ENCODE data around the gene OPRM1. TPM values are rescaled to one million over a fixed set of nuclear protein-coding genes. Genes with fewer than 3 reads are reported as not detected.
A peak's percentile ranks its signal among the peaks of the same experiment; 100 is the strongest.

OPRM1 gene
- not detected for total RNA-seq
- under 1 TPM in 1 of 2 donors, not detected in 1; 0.08 TPM for polyA plus RNA-seq
- long read RNA-seq, donor 1 = 0 reads
- long read RNA-seq, donor 2 = 0 reads

GRCh38 chr6:154039231-154039842 is at the start of gene OPRM1:
Gene OPRM1 (plus strand): TSS chr6:154039240. CDS start chr6:154039545, 305 bp downstream.
- peak; percentile 59 to 86 for DNase-seq
- no peak within 1 kb of the TSS for H3K4me3 ChIP-seq (ENCODE audit: low read length in 2 of 2)
- no peak within 1 kb of the TSS for H3K27ac ChIP-seq (ENCODE audit: low read depth in 1 of 2, low read length in 2 of 2)
- peaks cover 2% of the 10 kb centered on the region for H3K9me3 ChIP-seq (ENCODE audit: control insufficient read depth, low read length)
- no peaks in the 10 kb centered on the region for H3K4me1 ChIP-seq (ENCODE audit: control insufficient read depth in 1 of 2, insufficient read depth in 2 of 2, low read length in 2 of 2)
- H3K27me3 ChIP-seq (ENCODE audit: control insufficient read depth in 1 of 2, insufficient read depth in 2 of 2, low read length in 1 of 2) = peaks cover 0 to 2% of the 10 kb centered on the region in 2 donors
- intact Hi-C loops (cut with DNase I) = no loop called here
- ATAC-seq (ENCODE audit: low FRiP score) = peak; percentile 76
- no peaks in the 10 kb centered on the region for H3K36me3 ChIP-seq (ENCODE audit: control insufficient read depth in 1 of 2, insufficient read depth in 2 of 2, low read length in 1 of 2)
- WGBS, 2 donors = 1 to 3% methylated on average over 36 to 38 of the region's 38 CpGs

- DNase-seq (no peak), ATAC-seq (ENCODE audit: low FRiP score) (no peak)
- no peak overlapping the region for H3K4me3 ChIP-seq (ENCODE audit: low read length in 2 of 2)
- WGBS, 2 donors = 99 to 100% methylated on average over 1 of the region's 1 CpG
- H3K27me3 ChIP-seq (ENCODE audit: control insufficient read depth in 1 of 2, insufficient read depth in 2 of 2, low read length in 1 of 2) = no peaks in the 10 kb centered on the region
- H3K9me3 ChIP-seq (ENCODE audit: control insufficient read depth, low read length) = no peaks in the 10 kb centered on the region
- no peak overlapping the region for H3K27ac ChIP-seq (ENCODE audit: low read depth in 1 of 2, low read length in 2 of 2)
- H3K36me3 ChIP-seq (ENCODE audit: control insufficient read depth in 1 of 2, insufficient read depth in 2 of 2, low read length in 1 of 2) = no peaks in the 10 kb centered on the region
- H3K4me1 ChIP-seq (ENCODE audit: control insufficient read depth in 1 of 2, insufficient read depth in 2 of 2, low read length in 2 of 2) = peaks cover 0 to 2% of the 10 kb centered on the region in 2 donors
- intact Hi-C loops (cut with DNase I) = no loop called here
These were observed 49.1 kb upstream of the OPRM1 start for GRCh38 chr6:153989989-153990388.

- ATAC-seq (ENCODE audit: low FRiP score) = no peak
- no peak for DNase-seq
- no peaks in the 10 kb centered on the region for H3K9me3 ChIP-seq (ENCODE audit: control insufficient read depth, low read length)
- peaks cover 0 to 2% of the 10 kb centered on the region in 2 donors for H3K4me1 ChIP-seq (ENCODE audit: control insufficient read depth in 1 of 2, insufficient read depth in 2 of 2, low read length in 2 of 2)
- no peaks in the 10 kb centered on the region for H3K27me3 ChIP-seq (ENCODE audit: control insufficient read depth in 1 of 2, insufficient read depth in 2 of 2, low read length in 1 of 2)
- WGBS, 2 donors = 87 to 92% methylated on average over 3 of the region's 3 CpGs
- no peaks in the 10 kb centered on the region for H3K36me3 ChIP-seq (ENCODE audit: control insufficient read depth in 1 of 2, insufficient read depth in 2 of 2, low read length in 1 of 2)
- H3K4me3 ChIP-seq (ENCODE audit: low read length in 2 of 2) = no peak overlapping the region
- no peak overlapping the region for H3K27ac ChIP-seq (ENCODE audit: low read depth in 1 of 2, low read length in 2 of 2)
- intact Hi-C loops (cut with DNase I) = no loop called here
These were observed 45.0 kb upstream of the OPRM1 start for GRCh38 chr6:153994004-153994403.

GRCh38 chr6:153994811-153995210 is 44.2 kb upstream of the OPRM1 start:
- intact Hi-C loops (cut with DNase I) = no loop called here
- ATAC-seq (ENCODE audit: low FRiP score) = no peak
- Histone ChIP-seq H3K27me3 (ENCODE audit: control insufficient read depth in 1 of 2, insufficient read depth in 2 of 2, low read length in 1 of 2) (no peaks in the 10 kb centered on the region), H3K27ac (ENCODE audit: low read depth in 1 of 2, low read length in 2 of 2) (no peak overlapping the region), H3K4me3 (ENCODE audit: low read length in 2 of 2) (no peak overlapping the region), H3K4me1 (ENCODE audit: control insufficient read depth in 1 of 2, insufficient read depth in 2 of 2, low read length in 2 of 2) (peaks cover 0 to 2% of the 10 kb centered on the region in 2 donors), H3K9me3 (ENCODE audit: control insufficient read depth, low read length) (no peaks in the 10 kb centered on the region), H3K36me3 (ENCODE audit: control insufficient read depth in 1 of 2, insufficient read depth in 2 of 2, low read length in 1 of 2) (no peaks in the 10 kb centered on the region)
- WGBS, 2 donors = 49 to 51% methylated on average over 2 of the region's 2 CpGs
- no peak for DNase-seq

- Histone ChIP-seq H3K36me3 (ENCODE audit: control insufficient read depth in 1 of 2, insufficient read depth in 2 of 2, low read length in 1 of 2) (no peaks in the 10 kb centered on the region), H3K4me1 (ENCODE audit: control insufficient read depth in 1 of 2, insufficient read depth in 2 of 2, low read length in 2 of 2) (no peaks in the 10 kb centered on the region), H3K27ac (ENCODE audit: low read depth in 1 of 2, low read length in 2 of 2) (no peak overlapping the region), H3K4me3 (ENCODE audit: low read length in 2 of 2) (no peak overlapping the region), H3K9me3 (ENCODE audit: control insufficient read depth, low read length) (no peaks in the 10 kb centered on the region), H3K27me3 (ENCODE audit: control insufficient read depth in 1 of 2, insufficient read depth in 2 of 2, low read length in 1 of 2) (no peaks in the 10 kb centered on the region)
- intact Hi-C loops (cut with DNase I) = no loop called here
- DNase-seq = no peak
- 17 to 25% methylated on average over 3 of the region's 3 CpGs for WGBS, 2 donors
- ATAC-seq (ENCODE audit: low FRiP score) = no peak
These were observed 41.8 kb upstream of the OPRM1 start for GRCh38 chr6:153997221-153997620.

- Histone ChIP-seq H3K27ac (ENCODE audit: low read depth in 1 of 2, low read length in 2 of 2) (no peak overlapping the region), H3K4me1 (ENCODE audit: control insufficient read depth in 1 of 2, insufficient read depth in 2 of 2, low read length in 2 of 2) (no peaks in the 10 kb centered on the region), H3K27me3 (ENCODE audit: control insufficient read depth in 1 of 2, insufficient read depth in 2 of 2, low read length in 1 of 2) (no peaks in the 10 kb centered on the region), H3K9me3 (ENCODE audit: control insufficient read depth, low read length) (no peaks in the 10 kb centered on the region), H3K4me3 (ENCODE audit: low read length in 2 of 2) (no peak overlapping the region), H3K36me3 (ENCODE audit: control insufficient read depth in 1 of 2, insufficient read depth in 2 of 2, low read length in 1 of 2) (no peaks in the 10 kb centered on the region)
- WGBS, 2 donors = 88 to 89% methylated on average over 10 of the region's 10 CpGs
- no peak for ATAC-seq (ENCODE audit: low FRiP score)
- intact Hi-C loops (cut with DNase I) = no loop called here
- DNase-seq = no peak
These were observed 37.4 kb upstream of the OPRM1 start for GRCh38 chr6:154001494-154002285.

- Histone ChIP-seq H3K27ac (ENCODE audit: low read depth in 1 of 2, low read length in 2 of 2) (no peak overlapping the region), H3K36me3 (ENCODE audit: control insufficient read depth in 1 of 2, insufficient read depth in 2 of 2, low read length in 1 of 2) (no peaks in the 10 kb centered on the region), H3K9me3 (ENCODE audit: control insufficient read depth, low read length) (no peaks in the 10 kb centered on the region), H3K4me3 (ENCODE audit: low read length in 2 of 2) (no peak overlapping the region), H3K27me3 (ENCODE audit: control insufficient read depth in 1 of 2, insufficient read depth in 2 of 2, low read length in 1 of 2) (no peaks in the 10 kb centered on the region), H3K4me1 (ENCODE audit: control insufficient read depth in 1 of 2, insufficient read depth in 2 of 2, low read length in 2 of 2) (no peaks in the 10 kb centered on the region)
- intact Hi-C loops (cut with DNase I) = no loop called here
- DNase-seq (no peak), ATAC-seq (ENCODE audit: low FRiP score) (no peak)
- WGBS, 2 donors = 74 to 93% methylated on average over 5 of the region's 5 CpGs
These were observed 36.1 kb upstream of the OPRM1 start for GRCh38 chr6:154002894-154003293.

- no peaks in the 10 kb centered on the region for H3K27me3 ChIP-seq (ENCODE audit: control insufficient read depth in 1 of 2, insufficient read depth in 2 of 2, low read length in 1 of 2)
- H3K4me3 ChIP-seq (ENCODE audit: low read length in 2 of 2) = no peak overlapping the region
- DNase-seq = no peak
- no peaks in the 10 kb centered on the region for H3K9me3 ChIP-seq (ENCODE audit: control insufficient read depth, low read length)
- WGBS, 2 donors = 30 to 52% methylated on average over 1 of the region's 1 CpG
- H3K4me1 ChIP-seq (ENCODE audit: control insufficient read depth in 1 of 2, insufficient read depth in 2 of 2, low read length in 2 of 2) = no peaks in the 10 kb centered on the region
- no peak overlapping the region for H3K27ac ChIP-seq (ENCODE audit: low read depth in 1 of 2, low read length in 2 of 2)
- ATAC-seq (ENCODE audit: low FRiP score) = no peak
- H3K36me3 ChIP-seq (ENCODE audit: control insufficient read depth in 1 of 2, insufficient read depth in 2 of 2, low read length in 1 of 2) = no peaks in the 10 kb centered on the region
- intact Hi-C loops (cut with DNase I) = no loop called here
These were observed 28.7 kb upstream of the OPRM1 start for GRCh38 chr6:154010371-154010770.

GRCh38 chr6:154012852-154013251 is 26.2 kb upstream of the OPRM1 start:
- DNase-seq = no peak
- H3K27ac ChIP-seq (ENCODE audit: low read depth in 1 of 2, low read length in 2 of 2) = no peak overlapping the region
- no peaks in the 10 kb centered on the region for H3K9me3 ChIP-seq (ENCODE audit: control insufficient read depth, low read length)
- no peak for ATAC-seq (ENCODE audit: low FRiP score)
- H3K36me3 ChIP-seq (ENCODE audit: control insufficient read depth in 1 of 2, insufficient read depth in 2 of 2, low read length in 1 of 2) = no peaks in the 10 kb centered on the region
- intact Hi-C loops (cut with DNase I) = no loop called here
- no peak overlapping the region for H3K4me3 ChIP-seq (ENCODE audit: low read length in 2 of 2)
- no peaks in the 10 kb centered on the region for H3K4me1 ChIP-seq (ENCODE audit: control insufficient read depth in 1 of 2, insufficient read depth in 2 of 2, low read length in 2 of 2)
- WGBS, 2 donors = 78 to 81% methylated on average over 2 of the region's 2 CpGs
- no peaks in the 10 kb centered on the region for H3K27me3 ChIP-seq (ENCODE audit: control insufficient read depth in 1 of 2, insufficient read depth in 2 of 2, low read length in 1 of 2)
